Loucy (cell line): ENCODE results near the gene MYO10.

Experiments
- H2AFZ ChIP-seq: fragments of 200-600 bp; sonication (generic); 2 replicates; pipeline ENCODE4 v1.6.0; 2016; ENCODE audit warnings: antibody characterized with exemption, mild to moderate bottlenecking, low read length, moderate library complexity
- H3F3A ChIP-seq: fragments of 200-600 bp; 2 replicates; pipeline ENCODE4 v1.6.0; 2016; ENCODE audit warnings: antibody characterized with exemption, low read depth, mild to moderate bottlenecking
- H3K27me3 ChIP-seq: fragments of 200-600 bp; sonication (generic); 2 replicates; pipeline ENCODE4 v1.6.1; 2014; ENCODE audit warnings: low read length, mild to moderate bottlenecking; ENCODE audit not compliant: insufficient read depth, poor library complexity, severe bottlenecking
- H3K36me3 ChIP-seq: fragments of 200-600 bp; sonication (generic); 2 replicates; pipeline ENCODE4 v1.6.1; 2016; ENCODE audit warnings: low read length; ENCODE audit not compliant: insufficient read depth
- H3K4me1 ChIP-seq: fragments of 200-600 bp; sonication (generic); 2 replicates; pipeline ENCODE4 v1.5.1; 2014; ENCODE audit warnings: low read length, mild to moderate bottlenecking; ENCODE audit not compliant: insufficient read depth, poor library complexity, severe bottlenecking
- H3K4me2 ChIP-seq: fragments of 200-600 bp; sonication (generic); 2 replicates; pipeline ENCODE4 v1.6.0; 2014; ENCODE audit warnings: antibody characterized with exemption, low read length, low read depth, mild to moderate bottlenecking; ENCODE audit not compliant: poor library complexity, severe bottlenecking
- H3K4me3 ChIP-seq: fragments of 200-600 bp; sonication (generic); 2 replicates; pipeline ENCODE4 v1.5.1; 2014; ENCODE audit warnings: low read length, mild to moderate bottlenecking, mixed read lengths; ENCODE audit not compliant: poor library complexity, severe bottlenecking
- H3K79me2 ChIP-seq: fragments of 200-600 bp; sonication (generic); 2 replicates; pipeline ENCODE4 v1.6.1; 2014; ENCODE audit warnings: low read length; ENCODE audit not compliant: insufficient read depth
- H3K9ac ChIP-seq: fragments of 200-600 bp; sonication (generic); 2 replicates; pipeline ENCODE4 v1.6.0; 2014; ENCODE audit warnings: mild to moderate bottlenecking, low read depth, low read length, moderate library complexity; ENCODE audit not compliant: poor library complexity, severe bottlenecking
- H3K9me2 ChIP-seq: fragments of 200-600 bp; sonication (generic); replicated peaks from 2 replicates; pipeline ENCODE4 v1.6.1; 2016; ENCODE audit warnings: low read depth, low read length, mixed read lengths
- H3K9me3 ChIP-seq: fragments of 200-600 bp; sonication (generic); 2 replicates; pipeline ENCODE4 v1.6.1; 2014; ENCODE audit warnings: mild to moderate bottlenecking, antibody characterized with exemption, low read length, low read depth; ENCODE audit not compliant: insufficient read depth
- H4K20me1 ChIP-seq: fragments of 200-600 bp; sonication (generic); 2 replicates; pipeline ENCODE4 v1.6.0; 2014; ENCODE audit warnings: antibody characterized with exemption, low read length, mild to moderate bottlenecking; ENCODE audit not compliant: insufficient read depth, poor library complexity, severe bottlenecking
- EZH2phosphoT487 ChIP-seq: fragments of 200-600 bp; IDR thresholded peaks from 2 replicates; pipeline ENCODE4 v1.6.1; 2018; ENCODE audit warnings: antibody characterized with exemption, mild to moderate bottlenecking, moderate library complexity, borderline replicate concordance
- TF ChIP-seq, protein P1 (sequence below): fragments of 200-600 bp; sonication (generic); conservative IDR thresholded peaks from 2 replicates; pipeline ENCODE4 v1.5.1; 2014; ENCODE audit warnings: mild to moderate bottlenecking, antibody characterized with exemption, low read length

The MYO10 gene

DNA sequence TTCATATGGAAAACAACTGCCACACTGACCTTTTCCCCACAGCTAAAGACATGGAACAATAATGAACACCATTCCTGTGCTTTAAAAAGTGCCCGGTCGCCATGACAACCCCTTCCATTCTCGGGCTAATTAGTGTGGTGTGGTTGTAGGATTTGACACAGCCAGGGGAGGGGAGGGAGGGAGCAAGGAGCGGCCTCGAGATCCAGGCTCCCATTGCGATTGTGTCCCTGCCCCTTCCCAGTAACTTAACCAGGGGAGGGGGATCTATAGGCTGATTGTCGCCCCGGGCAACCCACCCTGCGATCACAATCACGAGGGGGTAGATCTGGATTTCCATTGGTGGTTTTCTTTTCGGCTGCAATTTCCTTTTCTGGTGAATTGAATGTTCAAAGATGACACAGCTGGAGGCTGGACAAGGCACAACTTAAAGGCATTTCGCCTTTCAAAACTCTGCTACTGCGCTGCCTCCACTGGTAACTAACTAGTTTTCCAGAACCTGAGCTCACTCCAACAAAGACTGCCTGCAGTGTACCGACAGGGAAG lies 222.6 kb downstream of the MYO10 start:
- no peaks in the 10 kb centered on the region for H3K36me3 ChIP-seq
- TF ChIP-seq, protein P1, sequence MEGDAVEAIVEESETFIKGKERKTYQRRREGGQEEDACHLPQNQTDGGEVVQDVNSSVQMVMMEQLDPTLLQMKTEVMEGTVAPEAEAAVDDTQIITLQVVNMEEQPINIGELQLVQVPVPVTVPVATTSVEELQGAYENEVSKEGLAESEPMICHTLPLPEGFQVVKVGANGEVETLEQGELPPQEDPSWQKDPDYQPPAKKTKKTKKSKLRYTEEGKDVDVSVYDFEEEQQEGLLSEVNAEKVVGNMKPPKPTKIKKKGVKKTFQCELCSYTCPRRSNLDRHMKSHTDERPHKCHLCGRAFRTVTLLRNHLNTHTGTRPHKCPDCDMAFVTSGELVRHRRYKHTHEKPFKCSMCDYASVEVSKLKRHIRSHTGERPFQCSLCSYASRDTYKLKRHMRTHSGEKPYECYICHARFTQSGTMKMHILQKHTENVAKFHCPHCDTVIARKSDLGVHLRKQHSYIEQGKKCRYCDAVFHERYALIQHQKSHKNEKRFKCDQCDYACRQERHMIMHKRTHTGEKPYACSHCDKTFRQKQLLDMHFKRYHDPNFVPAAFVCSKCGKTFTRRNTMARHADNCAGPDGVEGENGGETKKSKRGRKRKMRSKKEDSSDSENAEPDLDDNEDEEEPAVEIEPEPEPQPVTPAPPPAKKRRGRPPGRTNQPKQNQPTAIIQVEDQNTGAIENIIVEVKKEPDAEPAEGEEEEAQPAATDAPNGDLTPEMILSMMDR: no peak
- TF ChIP-seq EZH2phosphoT487: no peak

GRCh38 chr5:16712620-16713019 lies 223.5 kb downstream of the MYO10 start:
- Histone ChIP-seq H3K4me2 (no peak overlapping the region), H3K27me3 (no peaks in the 10 kb centered on the region), H3F3A (no peaks in the 10 kb centered on the region), H3K36me3 (no peaks in the 10 kb centered on the region), H3K9me3 (peaks cover 2% of the 10 kb centered on the region; the same call in 1 of the 2 replicates), H2AFZ (no peak overlapping the region), H3K9ac (no peak overlapping the region), H4K20me1 (no peaks in the 10 kb centered on the region), H3K79me2 (no peaks in the 10 kb centered on the region), H3K4me1 (no peaks in the 10 kb centered on the region), H3K4me3 (no peak overlapping the region), H3K9me2 (no peaks in the 10 kb centered on the region)
- no peak for TF ChIP-seq EZH2phosphoT487
- TF ChIP-seq, protein P1: no peak

More for the DNA sequence above, 222.6 kb downstream of the MYO10 start:
- H3K9ac ChIP-seq: no peak overlapping the region
- H3K9me3 ChIP-seq: peaks cover 2% of the 10 kb centered on the region; the same call in 1 of the 2 replicates
- no peaks in the 10 kb centered on the region for H3K79me2 ChIP-seq
- H3K4me2 ChIP-seq: no peak overlapping the region
- no peaks in the 10 kb centered on the region for H4K20me1 ChIP-seq
- H3K9me2 ChIP-seq: no peaks in the 10 kb centered on the region
- no peaks in the 10 kb centered on the region for H3F3A ChIP-seq
- H3K4me1 ChIP-seq: no peaks in the 10 kb centered on the region
- no peak overlapping the region for H3K4me3 ChIP-seq
- no peaks in the 10 kb centered on the region for H3K27me3 ChIP-seq
- no peak overlapping the region for H2AFZ ChIP-seq

DNA sequence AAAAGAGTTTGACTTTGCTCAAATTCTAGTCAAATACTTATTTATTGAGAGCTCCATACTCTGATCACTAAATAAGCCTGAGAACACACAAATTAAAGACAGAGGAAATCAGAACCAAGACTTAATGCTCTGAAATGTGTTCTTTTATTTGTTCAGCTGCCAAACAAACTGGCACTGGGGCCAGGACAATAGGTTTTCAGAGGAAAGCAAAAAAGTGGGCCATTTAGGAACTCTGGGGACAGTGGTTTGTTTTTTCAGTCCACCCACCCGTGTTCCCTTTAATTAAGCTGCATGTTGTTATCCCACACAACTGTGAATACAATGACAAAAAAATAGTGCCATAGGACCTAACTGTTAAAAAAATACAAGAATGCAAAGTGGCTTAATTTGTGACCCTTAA lies 223.9 kb downstream of the MYO10 start:
- Histone ChIP-seq H3K9ac (no peak overlapping the region), H3K79me2 (no peaks in the 10 kb centered on the region), H2AFZ (no peak overlapping the region), H3K27me3 (no peaks in the 10 kb centered on the region), H3K36me3 (no peaks in the 10 kb centered on the region), H3K9me2 (no peaks in the 10 kb centered on the region), H3K4me2 (no peak overlapping the region), H4K20me1 (no peaks in the 10 kb centered on the region), H3K4me3 (no peak overlapping the region), H3K4me1 (no peaks in the 10 kb centered on the region), H3K9me3 (no peaks in the 10 kb centered on the region), H3F3A (no peaks in the 10 kb centered on the region)
- TF ChIP-seq EZH2phosphoT487: no peak
- TF ChIP-seq, protein P1: no peak
